Adipose tissue (tissue), 3 donors: ENCODE measurements around the gene KLC4. TPM values are rescaled to one million over a fixed set of nuclear protein-coding genes. Genes with fewer than 3 reads are reported as not detected.
"Not testable (repeated sequence)": the region's sequence is repeated elsewhere in the genome, so short reads cannot be mapped to it uniquely, and the experiment has no call there.

Experiments used
- H3K27ac ChIP-seq: one replicate; pipeline ENCODE4 v1.5.1; 2013; ENCODE audit warnings: low read depth, low read length
- WGBS, 3 donors: extraction: QIAGEN DNeasy Blood & Tissue Kit; methylation state at CpG; one replicate each; pipeline ENCODE4 v1.1.7; 2013; 5-methylcytosine and 5-hydroxymethylcytosine counted together
- polyA plus RNA-seq, 3 donors: library from polyadenylated mRNA; stranded (reverse); fragments of 200-250 nt; gene quantifications; one replicate each; pipeline ENCODE4 v1.2.3, GENCODE V29; 2013
- donor health status: healthy with polysubstance abuse.
- donor health status: Bipolar disorder and iron deficiency.
- donor health status: healthy.

Gene KLC4
- polyA plus RNA-seq, 3 donors = 15.1 to 25.6 (median 17.8) TPM

DNA sequence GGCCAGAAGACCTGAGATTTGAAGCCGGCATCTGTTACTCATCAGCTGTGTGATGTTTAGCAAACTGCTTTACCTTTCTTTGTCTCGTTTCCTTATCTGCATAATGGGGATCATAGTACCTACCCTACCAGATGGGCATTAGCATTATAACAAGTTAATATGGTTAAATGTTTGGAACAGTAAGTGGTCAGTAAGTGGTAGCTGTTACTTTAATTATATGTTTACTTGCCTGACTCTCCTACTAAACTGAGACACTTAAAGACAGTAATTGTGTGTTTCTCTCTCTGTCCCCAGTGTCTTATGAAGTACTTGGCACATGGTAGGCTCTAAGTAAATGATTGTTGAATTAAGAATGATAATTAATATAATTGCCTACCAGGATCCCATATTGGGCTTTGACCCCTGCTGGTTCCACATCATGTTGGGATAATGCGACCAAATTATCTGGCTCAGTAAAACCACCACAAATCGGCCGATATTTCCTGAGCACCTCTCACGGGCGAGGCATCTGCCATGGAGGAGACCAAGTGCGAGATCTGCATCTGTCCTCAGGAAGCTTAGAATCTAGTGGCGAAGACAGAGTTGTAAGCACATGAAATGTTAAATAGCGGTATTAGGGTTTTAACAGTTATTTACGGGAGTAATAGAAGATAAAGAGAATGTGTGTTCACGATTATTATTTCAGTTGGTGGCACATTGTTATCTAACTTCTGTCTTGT, 48.1 kb downstream of the KLC4 start:
- WGBS, 3 donors = 91 to 96% (median 95%) methylated on average over 12 of the region's 12 CpGs
- H3K27ac ChIP-seq = no peak overlapping the region

DNA sequence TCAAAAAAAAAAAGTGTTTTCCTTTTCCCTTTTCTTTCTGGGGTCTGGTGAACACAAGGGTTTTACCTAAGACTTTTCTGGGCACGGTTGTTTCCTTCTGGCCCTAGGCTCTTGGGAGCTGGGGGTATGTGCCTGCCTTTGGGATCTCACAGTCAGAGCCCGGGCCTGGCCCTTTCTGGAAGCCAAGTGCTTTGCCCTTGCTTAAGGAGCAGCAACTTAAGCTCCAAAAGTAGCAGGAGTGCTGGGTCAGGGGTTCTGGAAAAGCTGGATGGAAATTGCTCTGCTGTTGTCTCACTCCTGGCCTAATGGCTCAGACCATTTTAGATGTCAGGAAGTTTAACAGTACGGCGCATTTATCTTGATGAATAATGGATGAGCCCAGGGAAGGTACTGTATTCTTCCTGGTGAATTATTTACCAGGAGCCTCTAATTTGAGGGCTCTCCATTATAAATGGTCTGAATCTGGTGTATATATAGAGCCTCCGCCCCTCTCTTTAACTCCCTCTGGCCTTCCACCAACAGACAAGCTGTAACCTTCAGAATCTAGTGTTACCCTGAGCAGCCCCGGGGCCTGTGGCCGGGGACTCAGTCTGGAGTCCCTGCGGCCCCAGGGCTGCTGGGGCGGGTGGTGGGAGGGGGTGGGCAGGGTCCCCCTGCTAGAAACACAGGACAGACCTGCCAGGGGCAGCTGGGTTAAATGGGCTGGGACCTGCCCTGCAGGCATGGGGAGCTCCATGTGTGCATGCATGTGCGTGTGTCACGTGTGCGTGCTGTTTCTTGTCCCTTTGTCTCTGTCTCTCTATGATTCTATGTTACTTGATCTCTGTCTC, 54.2 kb downstream of the KLC4 start:
- WGBS, 3 donors = 68 to 74% (median 74%) methylated on average over 12 of the region's 12 CpGs
- no peak overlapping the region for H3K27ac ChIP-seq

DNA sequence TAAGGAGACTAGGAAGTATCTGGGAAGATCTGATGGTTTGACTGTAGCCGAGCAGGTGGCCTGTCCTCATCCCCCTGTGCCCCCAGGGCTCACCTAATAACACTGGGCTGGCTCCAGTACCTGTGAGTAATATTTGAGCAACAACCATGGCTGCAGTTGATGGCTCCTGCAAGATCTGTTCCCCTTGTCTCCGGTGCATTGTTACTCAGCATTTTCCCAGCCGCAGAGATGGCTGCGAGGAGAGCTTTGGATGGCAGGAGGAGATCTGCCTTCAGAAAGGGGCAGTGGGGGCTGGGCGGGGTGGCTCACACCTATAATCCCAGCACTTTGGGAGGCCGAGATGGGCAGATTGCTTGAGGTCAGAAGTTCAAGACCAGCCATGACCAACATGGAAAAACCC, 55.9 kb downstream of the KLC4 start:
- no peak overlapping the region for H3K27ac ChIP-seq
- WGBS, 3 donors = 67 to 94% (median 80%) methylated on average over 6 of the region's 6 CpGs

DNA sequence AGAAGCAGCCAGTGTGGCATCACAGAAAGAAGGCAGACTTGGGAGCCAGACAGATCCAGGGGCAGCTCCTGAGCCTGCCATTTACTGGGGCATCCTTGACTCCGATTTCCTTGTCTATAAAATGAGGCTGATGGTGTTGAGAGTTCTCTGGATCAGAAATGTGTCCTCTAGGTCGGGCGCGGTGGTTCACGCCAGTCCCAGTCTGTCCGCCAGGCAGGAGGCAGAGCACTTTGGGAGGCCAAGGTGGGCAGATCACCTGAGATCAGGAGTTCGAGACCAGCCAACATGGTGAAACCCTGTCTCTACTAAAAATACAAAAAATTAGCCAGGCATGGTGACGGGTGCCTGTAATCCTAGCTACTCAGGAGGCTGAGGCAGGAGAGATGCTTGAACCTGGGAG, 58.0 kb downstream of the KLC4 start:
- 93 to 97% (median 95%) methylated on average over 8 of the region's 8 CpGs for WGBS, 3 donors
- not testable (repeated sequence) for H3K27ac ChIP-seq

DNA sequence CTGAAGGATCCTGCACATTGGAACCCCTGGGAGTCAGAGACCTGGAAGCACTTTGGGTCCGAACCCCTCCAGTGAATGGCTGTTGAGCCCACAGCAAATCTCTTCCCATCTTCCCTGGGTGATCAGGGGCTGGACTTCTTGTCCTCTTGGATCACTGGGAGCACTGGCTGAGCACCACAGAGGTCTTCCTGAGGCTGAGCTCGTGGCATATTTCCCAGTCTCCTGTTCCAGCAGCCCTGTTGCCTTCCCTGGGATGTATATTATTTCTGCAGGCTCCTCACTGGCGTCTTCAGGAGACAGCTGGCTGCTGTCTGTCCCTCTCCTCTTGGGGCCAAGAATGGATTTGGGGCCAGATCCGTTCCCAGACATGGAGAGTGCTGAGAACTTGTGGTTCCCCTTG, 60.1 kb downstream of the KLC4 start:
- 69 to 88% (median 79%) methylated on average over 4 of the region's 4 CpGs for WGBS, 3 donors
- no peak overlapping the region for H3K27ac ChIP-seq

DNA sequence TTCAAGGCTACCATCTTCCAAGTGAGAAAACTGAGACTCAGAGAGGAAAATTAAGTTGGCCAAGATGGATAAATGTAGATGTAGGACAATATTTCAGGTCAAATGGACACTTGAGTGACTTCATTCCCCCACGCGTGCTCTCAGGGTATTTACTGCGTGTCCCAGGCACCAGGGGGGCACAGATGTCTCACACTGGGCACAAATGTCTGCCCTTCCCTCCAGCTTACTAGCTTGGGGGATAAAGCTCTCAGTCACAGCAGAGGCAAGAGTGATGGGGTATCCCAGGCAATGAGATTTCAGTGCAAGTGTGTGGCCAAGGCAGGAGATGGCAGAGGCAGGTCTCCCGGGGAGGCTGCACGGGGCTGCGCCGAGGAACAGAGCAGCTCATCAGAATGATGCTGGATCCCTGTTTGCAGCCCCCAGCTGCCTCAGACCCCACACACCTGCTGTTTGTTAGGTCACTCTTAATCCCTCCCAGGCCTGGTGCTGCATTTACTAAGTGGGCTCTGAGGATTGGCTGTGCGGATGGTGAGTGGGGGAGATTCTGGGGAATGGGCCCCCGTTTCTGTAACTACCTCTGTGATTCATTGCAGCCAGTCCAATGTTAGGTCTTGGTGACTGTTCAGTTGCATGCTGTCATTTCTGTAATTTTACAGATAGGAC, 60.8 kb downstream of the KLC4 start:
- WGBS, 3 donors = 87% methylated on average over 9 of the region's 9 CpGs
- H3K27ac ChIP-seq = no peak overlapping the region

DNA sequence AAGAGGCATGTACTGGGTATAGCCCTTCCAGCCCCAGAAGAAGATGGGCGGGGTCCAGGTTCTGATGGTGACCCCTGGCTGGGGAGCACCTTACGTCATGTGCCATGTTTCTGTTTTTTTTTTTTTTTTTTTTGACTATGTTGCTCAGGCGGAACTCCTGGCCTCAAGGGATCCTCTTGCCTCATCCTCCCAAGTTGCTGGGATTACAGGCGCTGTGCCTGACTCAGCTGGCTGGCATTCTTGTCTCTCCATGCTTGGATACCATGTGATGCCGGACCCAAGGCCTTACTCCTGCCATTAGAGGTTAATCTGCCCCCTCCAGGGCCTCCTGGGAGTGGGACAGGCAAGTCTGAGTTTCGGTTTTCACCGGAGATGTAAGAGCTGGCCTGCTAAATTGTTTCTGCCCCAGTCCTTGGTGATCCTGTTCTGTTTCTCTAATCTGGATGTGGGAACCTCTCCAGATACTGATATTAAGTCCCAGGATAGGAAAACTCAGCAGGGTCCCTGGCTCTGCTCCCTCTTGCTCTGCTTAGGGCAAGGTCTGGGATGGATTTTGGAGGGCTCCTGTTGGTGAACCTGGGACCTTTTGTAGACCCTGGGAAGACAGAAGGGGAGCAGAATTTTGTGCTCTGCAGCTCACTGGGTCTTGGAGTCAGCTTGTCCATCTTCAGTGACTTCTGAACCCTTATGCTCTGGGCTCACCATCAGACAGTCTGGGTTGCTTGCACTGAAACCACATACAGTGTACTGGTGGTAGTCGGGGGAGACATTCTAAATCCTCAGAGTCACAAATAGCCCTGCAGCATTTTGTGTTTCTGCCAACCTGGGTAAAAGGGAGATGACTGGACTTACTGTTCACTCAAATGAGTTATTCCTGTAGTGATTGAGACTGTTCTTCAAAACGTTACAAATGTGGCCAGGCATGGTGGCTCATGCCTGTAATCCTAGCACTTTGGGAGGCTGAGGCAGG, 61.8 kb downstream of the KLC4 start:
- H3K27ac ChIP-seq = no peak overlapping the region
- 56 to 75% (median 57%) methylated on average over 9 of the region's 9 CpGs for WGBS, 3 donors

DNA sequence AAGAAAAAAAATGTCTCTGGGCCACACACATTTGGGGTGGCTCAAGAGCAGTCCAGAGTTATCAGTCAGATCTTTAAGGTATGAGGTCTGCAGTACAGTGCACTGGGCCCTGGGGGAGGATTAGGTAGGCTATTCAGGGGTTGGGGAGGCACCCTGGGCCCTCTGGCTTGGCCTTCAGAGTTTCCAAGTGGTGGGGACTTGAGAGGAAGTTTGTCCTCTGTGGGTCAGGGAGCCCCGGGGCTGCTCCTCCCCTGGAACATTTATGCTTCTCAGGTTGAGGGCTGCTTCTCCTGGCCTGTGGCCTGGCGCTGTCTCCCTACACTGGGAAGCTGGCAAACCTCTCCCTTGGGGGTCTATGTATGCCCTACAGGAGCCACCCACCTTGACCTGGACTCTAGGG, 62.7 kb downstream of the KLC4 start:
- no peak overlapping the region for H3K27ac ChIP-seq
- WGBS, 3 donors = 65 to 94% (median 71%) methylated on average over 2 of the region's 2 CpGs

DNA sequence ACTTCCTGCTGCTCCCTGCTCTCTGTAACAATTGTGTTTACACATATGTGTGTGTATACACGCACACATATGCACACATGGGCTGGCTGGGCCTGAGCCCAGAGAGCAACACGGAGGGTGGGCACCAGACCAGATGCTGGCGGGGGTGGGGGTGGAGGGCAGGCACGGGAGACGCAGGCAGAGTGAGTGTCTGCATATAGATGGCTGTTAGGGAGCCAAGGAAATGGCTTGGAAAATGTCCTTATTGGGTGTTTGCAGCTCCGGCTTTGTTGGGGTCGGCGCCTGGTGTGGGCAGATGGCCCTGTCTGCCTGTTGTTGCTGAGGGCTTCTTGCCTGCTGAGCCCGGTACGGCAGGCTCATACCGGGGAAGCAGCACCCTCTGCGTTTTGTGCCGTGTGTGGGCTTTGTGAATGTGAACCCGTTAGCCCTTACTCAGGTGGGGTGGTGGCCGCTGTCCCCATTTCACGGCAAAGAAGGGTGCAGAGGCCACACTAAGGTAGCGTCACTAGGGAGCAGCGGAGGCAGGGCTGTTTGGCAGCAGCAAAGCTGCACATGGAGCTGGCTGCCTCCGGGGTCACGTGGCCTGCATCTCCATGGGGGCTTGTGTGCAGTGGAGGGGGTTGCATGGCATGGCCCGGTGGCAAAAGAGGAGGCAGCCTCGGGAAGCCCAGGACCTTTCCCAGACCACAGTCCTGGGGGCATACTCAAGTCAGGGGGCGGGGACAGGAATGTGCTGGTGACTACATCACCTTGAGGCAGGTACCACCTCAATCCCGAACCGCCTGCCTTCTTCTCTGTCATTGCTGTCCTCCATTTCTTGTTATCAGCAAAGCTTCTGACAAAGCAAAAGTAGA, 64.3 kb downstream of the KLC4 start:
- no peak overlapping the region for H3K27ac ChIP-seq

DNA sequence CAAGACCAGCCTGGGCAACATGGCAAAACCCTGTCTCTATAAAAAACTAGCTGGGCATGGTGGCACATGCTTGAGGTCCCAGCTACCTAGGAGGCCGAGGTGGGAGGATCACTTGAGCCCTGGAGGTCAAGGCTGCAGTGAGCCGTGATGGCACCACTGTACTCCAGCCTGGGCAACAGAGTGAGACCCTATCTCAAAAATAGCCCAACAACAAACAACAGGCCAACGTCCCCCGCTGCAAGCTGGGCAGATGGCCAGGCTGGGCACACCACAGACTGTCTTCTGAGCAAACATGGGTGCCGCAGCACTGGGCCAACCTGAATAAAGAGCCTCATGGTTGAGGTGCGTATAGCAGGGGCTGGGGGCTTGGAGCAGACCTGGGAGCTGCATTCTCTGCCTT, 65.0 kb downstream of the KLC4 start:
- no peak overlapping the region for H3K27ac ChIP-seq
- WGBS, 3 donors = 76 to 87% (median 84%) methylated on average over 6 of the region's 6 CpGs

More for the DNA sequence above, 64.3 kb downstream of the KLC4 start:
- WGBS, 3 donors = 60 to 76% (median 69%) methylated on average over 24 to 25 of the region's 25 CpGs

Other genes starting within 250 kb of the KLC4 start
- gene RPL7L1, start 180.0 kb upstream of the KLC4 start, polyA plus RNA-seq = 10 to 100 TPM; 26.1 to 68.6 (median 54.1) TPM
- under 1 TPM in 1 of 3 donors, not detected in 2; 0.15 TPM for gene PTCRA, start 143.6 kb upstream of the KLC4 start, polyA plus RNA-seq
- gene CNPY3, start 130.2 kb upstream of the KLC4 start, polyA plus RNA-seq = 10 to 100 TPM; 19.9 to 61.0 (median 23.6) TPM
- gene GNMT, start 98.9 kb upstream of the KLC4 start, polyA plus RNA-seq = 100 to 1,000 TPM in 1 of 3 donors, 1 to 10 TPM in 1, under 1 TPM in 1; 0.34 to 267 (median 6.0) TPM
- gene PEX6, start 80.5 kb upstream of the KLC4 start, polyA plus RNA-seq = 10 to 100 TPM; 11.4 to 21.5 (median 15.0) TPM
- gene PPP2R5D, start 75.1 kb upstream of the KLC4 start, polyA plus RNA-seq = 10 to 100 TPM; 17.5 to 31.5 (median 24.2) TPM
- gene MEA1, start 45.7 kb upstream of the KLC4 start, polyA plus RNA-seq = 10 to 100 TPM; 39.7 to 90.3 (median 73.0) TPM
- gene KLHDC3, start 45.4 kb upstream of the KLC4 start, polyA plus RNA-seq = 100 to 1,000 TPM in 1 of 3 donors, 10 to 100 TPM in 2; 44.6 to 108 (median 70.5) TPM
- 10 to 100 TPM; 26.4 to 41.3 (median 29.9) TPM for gene RRP36, start 38.0 kb upstream of the KLC4 start, polyA plus RNA-seq
- 1 to 10 TPM; 8.9 to 9.6 (median 9.3) TPM for gene CUL7, start 5.8 kb upstream of the KLC4 start, polyA plus RNA-seq
- gene MRPL2, start 197 bp upstream of the KLC4 start, polyA plus RNA-seq = 10 to 100 TPM; 43.6 to 77.5 (median 55.8) TPM
- gene PTK7, start 16.7 kb downstream of the KLC4 start, polyA plus RNA-seq = 10 to 100 TPM in 2 of 3 donors, 1 to 10 TPM in 1; 6.6 to 15.7 (median 11.2) TPM
- 10 to 100 TPM; 12.1 to 57.9 (median 29.9) TPM for gene SRF, start 111.6 kb downstream of the KLC4 start, polyA plus RNA-seq
- 10 to 100 TPM; 11.0 to 40.8 (median 20.4) TPM for gene CUL9, start 122.6 kb downstream of the KLC4 start, polyA plus RNA-seq
- 100 to 1,000 TPM in 2 of 3 donors, 10 to 100 TPM in 1; 95.0 to 136 (median 107) TPM for gene DNPH1, start 169.8 kb downstream of the KLC4 start, polyA plus RNA-seq
- under 1 TPM in 2 of 3 donors, not detected in 1; 0.01 to 0.10 TPM for gene TTBK1, start 183.8 kb downstream of the KLC4 start, polyA plus RNA-seq
- not detected for gene SLC22A7, start 238.6 kb downstream of the KLC4 start, polyA plus RNA-seq
- 1 to 10 TPM in 1 of 3 donors, under 1 TPM in 1, not detected in 1; 0.61 to 1.4 TPM for gene CRIP3, start 249.2 kb downstream of the KLC4 start, polyA plus RNA-seq